Measurements from ENCODE around the gene SRCIN1. TPM values are rescaled to one million over a fixed set of nuclear protein-coding genes. Genes with fewer than 3 reads are reported as not detected.

The SRCIN1 gene
- total and polyA plus RNA-seq, 12 donors = 0.27 to 3.2 (median 1.2) TPM

DNA sequence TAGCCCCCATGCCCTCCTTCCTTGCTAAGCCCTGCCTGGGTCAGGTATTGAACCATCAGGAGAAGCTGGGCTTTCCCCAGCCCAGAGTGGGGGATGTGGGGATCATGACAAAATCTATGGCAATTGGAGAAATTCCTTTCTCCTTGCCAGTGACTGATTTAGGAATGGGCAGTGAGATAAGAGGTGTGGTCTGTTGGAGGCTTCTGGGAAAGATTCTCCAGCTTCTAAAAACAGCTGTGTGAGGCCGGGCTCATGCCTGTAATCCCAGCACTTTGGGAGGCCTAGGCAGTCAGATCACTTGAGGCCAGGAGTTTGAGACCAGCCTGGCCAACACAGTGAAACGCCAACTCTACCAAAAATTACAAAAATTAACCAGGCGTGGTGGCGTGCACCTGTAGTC is 69.1 kb downstream of the SRCIN1 start:
- Histone ChIP-seq H3K36me3 (no peaks in the 10 kb centered on the region), H3K4me1 (no peaks in the 10 kb centered on the region), H3K9me3 (no peaks in the 10 kb centered on the region), H3K4me3 (no peak overlapping the region), H3K27ac (no peak overlapping the region), H3K27me3 (peaks cover 0 to 61% (median 26%) of the 10 kb centered on the region in 7 donors)
- TF ChIP-seq, protein P1, sequence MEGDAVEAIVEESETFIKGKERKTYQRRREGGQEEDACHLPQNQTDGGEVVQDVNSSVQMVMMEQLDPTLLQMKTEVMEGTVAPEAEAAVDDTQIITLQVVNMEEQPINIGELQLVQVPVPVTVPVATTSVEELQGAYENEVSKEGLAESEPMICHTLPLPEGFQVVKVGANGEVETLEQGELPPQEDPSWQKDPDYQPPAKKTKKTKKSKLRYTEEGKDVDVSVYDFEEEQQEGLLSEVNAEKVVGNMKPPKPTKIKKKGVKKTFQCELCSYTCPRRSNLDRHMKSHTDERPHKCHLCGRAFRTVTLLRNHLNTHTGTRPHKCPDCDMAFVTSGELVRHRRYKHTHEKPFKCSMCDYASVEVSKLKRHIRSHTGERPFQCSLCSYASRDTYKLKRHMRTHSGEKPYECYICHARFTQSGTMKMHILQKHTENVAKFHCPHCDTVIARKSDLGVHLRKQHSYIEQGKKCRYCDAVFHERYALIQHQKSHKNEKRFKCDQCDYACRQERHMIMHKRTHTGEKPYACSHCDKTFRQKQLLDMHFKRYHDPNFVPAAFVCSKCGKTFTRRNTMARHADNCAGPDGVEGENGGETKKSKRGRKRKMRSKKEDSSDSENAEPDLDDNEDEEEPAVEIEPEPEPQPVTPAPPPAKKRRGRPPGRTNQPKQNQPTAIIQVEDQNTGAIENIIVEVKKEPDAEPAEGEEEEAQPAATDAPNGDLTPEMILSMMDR (IDR thresholded peaks at IDR 0.05) = no peak
- WGBS, 2 donors = 78 to 82% methylated on average over 4 of the region's 4 CpGs
- no peak for ATAC-seq
- intact Hi-C loops (cut with DNase I) = no loop called here
- DNase-seq = no peak

DNA sequence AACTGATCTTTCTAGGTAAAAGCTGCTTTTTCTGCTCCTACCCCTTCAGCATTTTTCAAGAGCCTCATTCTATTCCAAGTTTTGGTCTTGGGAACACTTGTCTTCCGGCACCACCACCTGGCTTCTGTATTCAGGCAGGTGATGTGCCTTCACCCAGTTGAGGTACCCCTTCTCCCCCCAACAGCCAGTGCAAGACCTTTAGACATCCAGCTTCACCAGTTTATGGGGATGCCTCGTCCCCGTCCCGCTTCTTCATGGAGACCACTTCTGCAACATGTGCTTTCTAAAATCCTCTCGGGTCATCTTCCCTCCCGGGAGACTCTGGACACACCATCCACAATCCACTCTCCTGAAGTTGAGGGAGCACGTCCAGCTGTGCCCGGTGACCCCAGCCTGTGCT is 69.9 kb downstream of the SRCIN1 start:
- 75 to 76% methylated on average over 8 of the region's 8 CpGs for WGBS, 2 donors
- intact Hi-C loops (cut with DNase I) = no loop called here
- no peak overlapping the region for H3K4me3 ChIP-seq
- peaks cover 0 to 60% (median 28%) of the 10 kb centered on the region in 7 donors for H3K27me3 ChIP-seq
- H3K36me3 ChIP-seq = no peaks in the 10 kb centered on the region
- no peak overlapping the region for H3K27ac ChIP-seq
- TF ChIP-seq, protein P1 (IDR thresholded peaks at IDR 0.05) = no peak
- ATAC-seq (no peak), DNase-seq (no peak)
- no peaks in the 10 kb centered on the region for H3K9me3 ChIP-seq
- no peaks in the 10 kb centered on the region for H3K4me1 ChIP-seq

DNA sequence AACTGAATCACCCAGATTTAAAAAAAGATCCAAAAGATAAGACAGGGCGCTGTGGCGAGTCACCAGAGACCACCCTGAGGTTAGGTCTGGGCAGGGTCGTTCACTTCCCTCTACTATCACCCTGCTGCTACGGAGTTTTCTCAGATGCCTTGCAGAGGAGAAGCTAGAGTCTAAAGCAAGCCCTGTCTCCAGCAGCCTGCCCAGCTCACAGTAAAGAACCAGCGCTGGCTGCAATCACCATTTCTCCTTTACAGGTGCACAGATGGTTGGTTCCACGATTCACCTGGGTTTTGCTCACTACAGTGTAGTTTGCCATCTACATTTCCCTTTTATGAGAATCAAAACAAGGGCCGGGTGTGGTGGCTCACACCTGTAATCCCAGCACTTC is 71.3 kb downstream of the SRCIN1 start:
- ATAC-seq (no peak), DNase-seq (no peak)
- intact Hi-C loops (cut with DNase I) = no loop called here
- Histone ChIP-seq H3K4me1 (no peaks in the 10 kb centered on the region), H3K27ac (no peak overlapping the region), H3K27me3 (peaks cover 0 to 66% (median 40%) of the 10 kb centered on the region in 7 donors), H3K4me3 (no peak overlapping the region), H3K36me3 (no peaks in the 10 kb centered on the region), H3K9me3 (no peaks in the 10 kb centered on the region)
- WGBS, 2 donors = 62 to 66% methylated on average over 7 of the region's 7 CpGs
- TF ChIP-seq, protein P1 (IDR thresholded peaks at IDR 0.05) = no peak

DNA sequence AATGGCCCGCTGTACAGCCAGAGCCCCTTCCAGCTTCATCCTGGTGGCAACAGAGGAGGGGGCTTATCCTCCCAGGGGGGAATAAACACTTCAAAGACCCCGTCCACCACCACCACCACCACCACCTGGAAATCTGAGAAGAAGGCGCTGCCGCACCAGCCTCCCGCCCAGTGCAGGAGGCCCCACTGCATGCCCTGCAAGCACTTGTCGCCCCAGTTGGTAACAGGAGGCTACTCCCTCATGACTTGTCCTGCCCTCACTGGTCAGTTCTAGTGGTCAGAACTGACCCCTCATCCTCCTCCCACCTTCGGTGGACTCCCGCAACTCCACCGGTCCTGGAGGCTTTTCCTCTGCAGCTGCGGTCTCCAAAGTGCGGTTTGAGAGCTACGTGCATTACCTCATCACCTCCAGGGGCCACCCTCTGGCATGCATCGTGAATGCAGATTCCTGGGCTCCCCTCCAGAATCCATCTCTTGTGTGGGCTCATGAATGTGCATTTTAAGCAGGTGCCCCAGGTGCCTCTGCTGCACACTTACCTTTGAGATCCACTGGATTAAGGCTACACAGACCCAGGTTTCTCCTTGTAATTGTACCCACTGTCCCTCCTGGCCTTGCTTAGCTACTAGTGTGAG is 71.8 kb downstream of the SRCIN1 start:
- Histone ChIP-seq H3K36me3 (no peaks in the 10 kb centered on the region), H3K4me3 (no peak overlapping the region), H3K9me3 (no peaks in the 10 kb centered on the region), H3K4me1 (no peaks in the 10 kb centered on the region), H3K27me3 (peaks cover 0 to 67% (median 43%) of the 10 kb centered on the region in 7 donors), H3K27ac (no peak overlapping the region)
- TF ChIP-seq, protein P1 (IDR thresholded peaks at IDR 0.05) = no peak
- DNase-seq (no peak), ATAC-seq (no peak)
- intact Hi-C loops (cut with DNase I) = no loop called here
- WGBS, 2 donors = 69 to 73% methylated on average over 13 of the region's 13 CpGs
